Activated T-cell treated with anti-CD3 and anti-CD28 coated beads for 48 hours (primary cell): Measurements from ENCODE around the gene ADAMTS16.

Experiments
- DNase-seq: peaks from one replicate; pipeline ENCODE4 v3.0.0-alpha.2; 2020; ENCODE audit warnings: low read depth

ADAMTS16 gene

DNA sequence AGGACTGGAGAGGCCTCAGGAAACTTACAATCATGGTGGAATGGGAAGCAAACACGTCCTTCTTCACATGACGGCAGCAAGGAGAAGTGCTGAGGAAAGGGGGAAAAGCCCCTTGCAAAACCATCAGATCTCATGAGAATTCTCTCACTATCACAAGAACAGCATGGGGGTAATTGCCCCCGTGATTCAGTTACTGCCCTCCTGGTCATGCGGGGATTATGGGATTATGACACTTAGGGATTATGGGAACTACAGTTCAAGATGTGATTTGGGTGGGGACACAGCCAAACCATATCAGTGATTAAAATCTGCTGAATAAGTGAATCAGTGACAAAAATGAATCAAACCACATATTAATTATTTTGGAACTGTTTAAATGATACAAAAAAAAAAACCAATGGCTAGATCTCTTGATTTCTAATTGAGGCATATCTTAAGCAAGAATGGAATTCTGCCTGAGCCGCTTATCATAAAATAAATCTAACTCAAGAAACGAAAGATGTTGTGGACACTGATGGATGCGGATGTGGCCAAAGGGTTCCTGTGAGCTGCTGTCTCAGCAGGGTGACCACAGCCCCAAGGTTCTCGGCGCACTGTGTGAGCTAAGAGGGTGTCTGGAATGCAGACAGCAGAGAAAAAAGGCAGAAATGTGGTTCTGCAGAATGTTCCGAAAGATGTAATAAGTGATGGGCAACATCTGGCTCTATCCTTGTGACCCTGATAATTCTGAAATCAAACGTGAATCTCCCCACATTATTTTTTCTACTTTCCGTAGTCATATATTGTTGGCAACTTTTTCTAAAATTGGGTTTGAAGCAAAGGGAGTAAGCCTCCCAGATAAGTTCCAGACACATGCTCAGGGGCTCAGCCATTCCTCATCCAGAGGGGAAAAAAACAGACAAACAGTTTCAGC, 175.2 kb downstream of the ADAMTS16 start:
- DNase-seq = no peak

DNA sequence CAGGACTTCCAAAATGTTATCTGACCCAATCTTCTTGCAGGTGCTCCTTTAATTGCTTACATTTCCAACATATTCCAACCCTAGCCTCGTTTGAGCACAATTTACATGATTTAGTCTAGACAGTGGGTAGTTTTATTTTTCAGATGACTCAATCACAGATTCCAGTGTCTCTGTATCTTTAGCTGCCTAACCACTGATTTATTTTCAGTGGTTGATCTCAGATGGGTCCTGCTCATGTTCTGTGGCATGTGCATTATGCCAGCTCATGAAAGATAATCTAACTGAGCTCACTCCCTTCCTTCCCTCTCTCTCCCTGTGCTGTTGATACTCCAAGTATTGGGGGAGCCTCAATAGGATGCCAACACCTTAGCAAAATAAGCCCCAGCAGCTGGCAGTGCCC, 176.2 kb downstream of the ADAMTS16 start:
- no peak for DNase-seq

DNA sequence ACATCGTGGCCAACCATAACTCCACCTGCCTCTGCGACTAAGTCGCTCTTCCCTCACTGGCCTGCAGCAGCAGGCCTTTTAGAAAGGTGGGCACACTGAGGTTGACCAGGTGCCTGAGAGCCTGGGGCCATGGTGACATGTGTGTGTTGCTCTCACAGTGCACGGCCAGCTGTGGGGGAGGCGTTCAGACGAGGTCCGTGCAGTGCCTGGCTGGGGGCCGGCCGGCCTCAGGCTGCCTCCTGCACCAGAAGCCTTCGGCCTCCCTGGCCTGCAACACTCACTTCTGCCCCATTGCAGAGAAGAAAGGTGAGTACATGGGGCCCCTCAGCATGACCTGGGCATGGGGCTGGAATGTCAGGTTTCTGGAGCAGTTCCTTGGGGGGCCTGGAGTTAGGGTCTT, 177.8 kb downstream of the ADAMTS16 start:
- no peak for DNase-seq

DNA sequence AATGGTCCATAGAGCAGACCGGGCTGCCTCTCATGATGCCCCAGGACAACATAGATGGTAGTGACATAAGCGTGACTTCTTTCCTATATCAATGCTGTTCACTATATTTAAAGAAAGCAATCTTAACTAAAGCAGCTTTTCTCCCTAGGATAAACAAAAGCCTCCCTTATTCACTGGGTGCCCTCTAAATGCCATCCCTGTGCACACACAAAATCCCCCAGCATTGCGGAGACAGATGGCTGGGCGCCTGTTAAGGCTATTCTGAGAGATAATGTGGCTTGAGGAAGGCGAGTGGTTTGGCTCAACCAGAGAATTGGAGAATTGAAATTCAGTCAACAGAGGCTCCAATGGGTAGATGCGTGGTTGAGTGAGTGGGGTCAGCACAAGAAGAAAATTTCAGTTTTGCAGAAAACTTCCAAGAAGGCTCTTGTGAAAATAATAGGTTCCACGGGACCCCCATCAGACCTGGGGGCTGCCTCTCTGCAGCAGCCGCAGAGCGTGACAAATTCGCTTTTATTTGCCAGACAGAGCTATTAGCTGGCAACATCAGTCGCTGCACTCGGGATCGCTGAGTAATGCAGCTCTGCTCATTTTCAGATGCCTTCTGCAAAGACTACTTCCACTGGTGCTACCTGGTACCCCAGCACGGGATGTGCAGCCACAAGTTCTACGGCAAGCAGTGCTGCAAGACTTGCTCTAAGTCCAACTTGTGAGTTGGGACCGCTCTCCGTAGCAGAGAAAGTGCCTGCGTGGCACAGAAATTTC, 178.5 kb downstream of the ADAMTS16 start:
- no peak for DNase-seq

DNA sequence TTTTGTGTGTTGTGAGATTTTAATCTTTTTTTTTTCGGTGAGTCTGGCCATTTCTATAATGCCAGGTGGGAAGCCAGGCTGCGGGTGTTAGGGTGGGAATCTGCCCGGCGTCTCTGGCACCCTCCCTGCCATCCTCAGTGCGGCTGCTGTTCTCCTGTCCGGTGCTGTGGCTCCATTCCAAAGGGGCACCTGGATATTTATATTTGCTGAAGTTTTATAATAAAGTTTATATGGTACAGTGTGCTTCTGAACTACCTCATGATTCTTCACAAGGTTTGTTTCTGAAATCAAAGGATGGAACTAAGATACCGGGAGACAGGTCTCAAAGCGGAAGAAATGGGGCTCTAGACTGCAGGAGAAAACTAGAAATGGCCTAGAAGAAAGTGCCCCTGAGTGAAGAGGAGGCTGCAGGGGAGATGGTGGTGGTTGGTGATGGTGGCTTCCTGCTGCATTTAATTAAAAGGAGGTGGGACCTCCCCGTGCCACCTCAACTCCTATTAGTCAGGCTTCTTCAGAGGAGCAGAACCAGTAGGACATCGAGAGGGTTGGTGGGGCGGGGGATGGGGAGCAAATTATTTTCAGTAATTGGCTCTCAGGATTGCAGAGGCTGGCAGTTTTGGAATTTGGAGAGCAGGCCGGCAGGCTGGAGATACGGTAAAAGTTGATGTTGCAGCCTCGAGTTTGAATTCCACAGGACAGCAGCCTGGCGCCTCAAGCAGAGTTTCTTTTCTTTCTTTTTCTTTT, 180.1 kb downstream of the ADAMTS16 start:
- DNase-seq = no peak

DNA sequence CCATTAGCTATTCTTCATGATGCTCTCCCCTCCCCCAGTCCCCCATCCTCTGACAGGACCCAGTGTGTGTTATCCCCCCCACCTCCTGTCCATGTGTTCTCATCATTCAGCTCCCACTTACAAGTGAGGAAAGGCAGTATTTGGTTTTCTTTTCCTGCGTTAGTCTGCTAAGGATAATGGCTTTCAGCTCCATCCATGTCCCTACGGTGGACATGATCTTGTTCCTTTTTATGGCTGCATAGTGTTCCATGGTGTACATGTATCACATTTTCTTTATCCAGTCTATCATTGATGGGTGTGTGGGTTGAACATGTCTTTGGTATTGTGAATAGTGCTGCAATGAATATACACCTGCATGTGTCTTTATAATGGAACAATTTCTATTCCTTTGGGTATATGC, 181.0 kb downstream of the ADAMTS16 start:
- DNase-seq = no peak

DNA sequence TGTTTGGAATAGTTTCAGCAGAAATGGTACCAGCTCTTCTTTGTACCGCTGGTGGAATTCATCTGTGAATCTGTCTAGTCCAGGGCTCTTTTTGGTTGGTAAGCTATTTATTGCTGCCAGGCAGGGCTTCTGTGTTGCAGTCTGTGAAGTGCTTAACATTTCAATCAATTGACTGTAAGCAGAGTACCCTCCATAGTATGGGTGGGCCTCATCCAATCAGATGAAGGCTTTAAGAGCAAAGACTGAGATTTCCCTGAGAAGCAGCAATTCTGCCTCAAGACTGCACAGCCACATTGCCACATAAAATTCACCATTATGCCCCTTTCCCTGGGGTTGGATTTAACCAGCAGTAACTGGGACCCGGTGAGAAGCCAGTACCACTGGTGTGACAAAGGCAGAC, 183.4 kb downstream of the ADAMTS16 start:
- no peak for DNase-seq

DNA sequence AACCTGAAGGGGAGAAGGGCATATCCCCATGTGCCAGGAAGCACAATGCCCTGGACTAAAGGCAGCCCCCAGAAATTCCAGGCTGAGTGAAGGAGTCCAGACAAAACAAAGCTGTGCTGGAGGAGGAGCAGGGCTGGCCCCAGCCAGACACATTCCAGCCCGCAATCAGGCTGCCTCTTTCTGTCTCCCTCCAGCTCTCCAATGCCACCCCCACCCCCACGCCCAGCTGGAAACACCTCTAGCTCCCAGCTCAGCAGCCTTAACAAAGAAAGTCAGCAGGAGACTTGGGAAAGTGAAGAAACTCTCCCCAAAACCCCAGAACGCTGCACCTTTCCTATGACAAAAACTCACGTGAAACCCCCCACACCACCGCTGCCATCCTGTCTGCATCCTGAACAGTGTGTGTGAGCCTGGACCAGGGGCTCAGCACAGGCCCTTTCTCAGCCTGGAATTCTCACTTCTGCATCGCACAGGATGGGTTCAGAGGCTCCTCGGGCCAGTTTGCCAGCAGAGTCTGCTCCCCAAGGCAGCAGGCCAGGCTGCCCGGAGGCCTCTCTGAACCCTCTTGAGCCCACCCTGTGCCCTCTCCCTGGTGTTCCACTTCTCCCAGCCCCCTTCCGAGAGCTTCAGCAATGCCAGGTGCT, 186.1 kb downstream of the ADAMTS16 start:
- DNase-seq = no peak

DNA sequence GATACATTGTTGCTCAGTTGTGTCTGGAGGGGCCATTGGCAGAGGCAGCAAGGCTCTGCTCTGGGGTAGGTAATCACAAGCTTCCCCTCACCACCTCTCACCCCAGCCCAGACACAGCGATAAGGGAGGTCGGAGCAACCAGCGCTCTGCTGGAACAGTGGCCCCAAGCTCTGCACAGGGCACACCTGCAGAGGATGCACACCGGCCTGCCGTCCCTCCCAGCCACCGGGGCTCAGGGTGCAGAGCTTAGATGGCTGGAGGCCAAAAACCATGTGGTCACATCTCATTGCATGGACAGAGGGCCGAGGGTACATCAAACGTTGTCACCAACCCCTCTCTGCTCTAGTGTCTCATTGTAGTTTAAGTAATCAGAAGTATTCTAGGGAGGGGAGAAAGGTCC, 187.0 kb downstream of the ADAMTS16 start:
- DNase-seq = no peak

DNA sequence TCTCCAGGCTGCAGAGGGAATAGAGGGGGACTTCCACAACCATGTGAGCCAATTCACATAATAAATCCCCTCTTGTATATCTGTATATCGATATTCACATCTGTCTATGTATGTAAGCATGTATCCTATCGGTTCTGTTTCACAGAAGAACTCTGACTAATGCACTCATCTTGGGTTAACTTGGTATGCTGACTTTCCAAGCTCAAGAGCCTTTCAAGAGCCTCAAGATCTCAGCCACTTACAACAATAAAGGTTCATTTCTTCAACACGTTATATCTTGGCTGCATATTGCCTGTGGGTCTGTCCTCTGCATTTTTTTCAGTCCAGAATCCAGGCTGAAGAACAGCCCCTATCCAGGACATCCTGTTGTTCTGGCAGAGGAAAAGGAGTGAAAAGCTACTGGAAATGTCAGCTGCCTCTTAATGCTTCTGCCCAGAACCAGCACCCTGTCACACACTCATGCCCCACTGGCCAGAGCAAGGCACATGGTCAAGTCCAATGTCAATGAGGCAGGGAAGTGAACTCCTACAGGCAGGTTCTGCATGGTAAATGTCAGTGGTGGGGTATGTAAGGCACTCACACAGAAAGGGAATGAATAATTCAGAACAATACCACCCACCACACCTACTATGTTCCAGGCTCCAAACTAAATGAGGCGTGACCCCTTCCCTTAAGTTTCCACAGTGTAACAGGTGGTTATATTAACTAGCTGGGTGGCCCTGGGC, 190.8 kb downstream of the ADAMTS16 start:
- no peak for DNase-seq

DNA sequence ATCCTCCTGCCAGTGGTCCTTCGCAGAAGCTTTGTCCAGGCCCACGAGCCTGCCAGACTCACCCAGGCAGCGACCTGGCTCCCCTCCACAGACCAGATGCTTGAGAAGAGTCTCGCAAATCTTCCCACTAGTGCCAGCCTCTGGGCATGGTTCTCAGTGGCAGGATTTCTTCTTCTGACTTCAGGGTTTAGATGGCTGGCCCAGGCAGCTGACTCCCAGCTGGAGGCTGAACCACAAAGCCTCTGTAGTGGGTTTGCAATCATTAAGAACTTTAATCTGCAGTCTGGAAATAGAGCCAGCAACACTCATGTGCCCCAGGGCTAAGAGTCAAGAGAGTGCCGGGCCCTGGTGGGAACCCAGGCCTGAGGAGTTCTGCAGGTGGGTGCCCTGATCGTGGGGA, 191.7 kb downstream of the ADAMTS16 start:
- no peak for DNase-seq

DNA sequence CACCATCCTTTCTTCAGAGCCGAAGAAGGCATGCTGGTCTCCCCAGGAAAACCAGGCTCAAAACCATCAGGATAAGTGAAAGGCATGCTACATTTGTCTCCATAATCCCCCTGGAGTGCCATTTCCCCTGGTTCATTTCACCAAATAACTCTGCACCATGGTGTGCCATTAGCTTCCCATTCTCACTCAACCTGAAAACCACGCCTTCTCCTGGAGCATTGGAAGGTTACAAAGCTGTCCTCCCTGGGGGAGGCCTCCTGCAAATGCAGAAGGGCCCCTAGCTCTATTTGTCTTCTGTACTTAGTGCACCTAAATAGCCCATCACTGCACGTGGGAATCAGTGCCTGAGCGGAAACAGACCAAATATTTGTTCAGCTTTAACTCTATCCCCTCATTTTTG, 192.2 kb downstream of the ADAMTS16 start:
- DNase-seq = no peak

DNA sequence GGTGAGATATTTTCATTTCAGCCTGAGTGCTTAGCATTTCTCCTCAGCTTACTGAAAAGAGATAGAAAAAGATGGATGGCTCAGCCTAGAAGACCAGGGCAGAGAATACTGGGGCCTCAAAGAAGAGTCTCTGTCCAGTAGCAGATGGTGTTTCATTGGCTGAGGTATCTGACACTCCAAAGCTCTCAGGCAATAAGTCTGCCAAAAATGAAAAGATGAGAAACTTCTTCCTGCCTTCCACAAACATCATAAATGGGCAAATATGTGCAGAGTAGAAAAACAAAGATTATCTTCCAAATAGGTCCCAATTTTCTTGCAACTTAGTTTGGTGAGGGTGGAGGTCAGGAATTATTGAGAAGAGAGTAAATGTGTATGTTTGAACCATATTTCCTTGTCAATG, 195.0 kb downstream of the ADAMTS16 start:
- DNase-seq = no peak

DNA sequence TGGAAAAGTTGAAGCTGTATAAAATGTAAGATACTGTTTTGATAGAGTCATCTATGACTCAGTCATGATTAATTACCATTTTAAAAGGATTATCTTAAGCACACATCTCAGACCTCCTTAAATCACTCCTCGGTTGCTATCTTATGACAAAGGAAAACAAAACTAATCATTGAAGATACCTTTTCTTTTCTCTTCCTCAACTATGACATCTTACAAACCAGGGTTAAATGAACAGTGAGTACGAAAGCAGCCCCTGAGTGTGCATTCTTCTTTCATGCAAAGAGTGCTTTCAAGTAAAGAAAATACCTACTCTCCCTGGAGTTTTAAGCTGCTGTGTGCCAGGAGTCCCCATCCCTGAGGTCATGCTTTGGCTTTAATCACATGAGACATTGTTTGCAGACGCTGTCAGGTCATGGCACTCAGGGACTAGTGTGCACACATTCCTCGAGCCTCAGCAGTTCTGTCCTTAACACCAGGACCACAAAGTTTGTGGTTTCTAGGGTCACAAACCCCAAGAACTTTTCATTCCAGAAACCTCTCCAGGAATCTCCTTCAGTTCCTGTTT, 195.7 kb downstream of the ADAMTS16 start:
- DNase-seq = no peak

DNA sequence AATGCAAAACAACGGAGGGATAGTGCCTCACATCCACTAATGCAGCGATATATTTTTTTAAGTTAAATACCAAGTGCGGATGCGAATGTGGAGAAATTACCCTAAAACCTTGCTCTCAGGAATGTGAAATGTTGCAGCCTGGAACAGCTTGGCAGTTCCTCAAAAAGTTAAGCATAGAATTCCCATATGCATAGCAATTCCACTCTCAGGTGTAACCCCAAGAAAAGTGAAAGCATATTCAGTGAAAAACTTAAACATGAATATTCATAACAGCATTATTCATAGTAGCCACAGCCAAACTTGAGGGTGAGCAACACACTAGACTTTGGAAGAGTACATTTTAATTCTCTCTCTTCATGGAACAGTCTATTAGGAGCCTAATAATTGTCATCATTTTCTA, 199.1 kb downstream of the ADAMTS16 start:
- no peak for DNase-seq

DNA sequence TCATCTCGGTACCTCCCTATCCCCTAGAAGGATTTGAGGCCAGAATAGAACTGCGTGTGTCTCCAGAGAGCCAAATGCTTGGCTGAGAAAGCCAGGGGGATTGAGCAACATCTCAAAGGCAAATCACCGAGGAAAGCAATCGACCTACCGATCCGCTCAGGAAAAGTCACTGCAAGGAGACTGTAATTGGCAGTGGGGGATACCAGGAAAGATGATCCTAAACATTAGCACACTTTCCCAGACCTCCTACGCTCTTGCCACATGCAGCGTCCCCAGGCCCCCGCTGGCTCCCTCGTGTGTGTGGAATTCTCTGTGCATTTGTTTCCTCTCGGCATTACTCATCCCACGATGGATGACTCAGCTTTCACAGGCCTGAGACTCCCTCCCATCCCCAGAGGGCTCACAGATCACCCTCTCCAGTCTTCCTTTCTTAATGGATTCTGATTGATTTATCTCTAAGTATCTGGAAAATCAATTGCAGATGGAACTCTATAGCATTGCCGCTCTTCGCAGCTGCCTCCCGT, 200.1 kb downstream of the ADAMTS16 start:
- DNase-seq = no peak

DNA sequence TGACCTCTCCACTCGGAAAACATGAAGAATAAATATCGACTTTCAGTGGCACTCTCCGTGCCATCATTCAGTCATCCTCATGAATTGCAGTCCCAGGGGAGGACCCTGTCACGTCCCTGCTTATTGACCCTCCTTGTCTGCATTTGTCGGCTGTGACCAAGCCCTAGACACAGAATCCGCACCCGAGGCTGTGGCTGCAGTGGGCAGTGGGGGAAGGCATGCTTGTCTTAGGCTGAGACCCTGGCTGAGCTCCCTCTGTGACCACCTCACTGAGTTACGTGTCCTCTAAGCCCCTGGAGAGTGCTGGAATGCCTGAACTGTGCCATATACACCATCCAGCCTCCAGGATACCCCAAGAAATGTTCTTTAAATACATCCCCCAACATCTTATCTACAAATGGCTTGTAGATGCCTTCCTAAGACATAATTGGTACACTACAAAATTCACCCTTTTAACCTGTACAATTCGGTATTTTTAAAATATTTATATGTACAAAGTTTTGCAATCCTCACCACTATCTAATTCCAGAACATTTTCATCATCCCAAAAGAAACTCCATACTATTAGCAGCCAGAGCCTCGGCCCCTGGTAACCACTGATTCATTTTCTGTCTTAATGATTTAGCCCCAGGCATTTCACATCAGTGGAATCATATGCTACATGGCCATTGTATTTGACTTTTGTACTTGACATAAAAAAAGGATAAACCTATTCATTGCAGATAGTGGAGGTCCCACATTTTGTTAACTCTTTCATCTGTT, 201.6 kb downstream of the ADAMTS16 start:
- no peak for DNase-seq

DNA sequence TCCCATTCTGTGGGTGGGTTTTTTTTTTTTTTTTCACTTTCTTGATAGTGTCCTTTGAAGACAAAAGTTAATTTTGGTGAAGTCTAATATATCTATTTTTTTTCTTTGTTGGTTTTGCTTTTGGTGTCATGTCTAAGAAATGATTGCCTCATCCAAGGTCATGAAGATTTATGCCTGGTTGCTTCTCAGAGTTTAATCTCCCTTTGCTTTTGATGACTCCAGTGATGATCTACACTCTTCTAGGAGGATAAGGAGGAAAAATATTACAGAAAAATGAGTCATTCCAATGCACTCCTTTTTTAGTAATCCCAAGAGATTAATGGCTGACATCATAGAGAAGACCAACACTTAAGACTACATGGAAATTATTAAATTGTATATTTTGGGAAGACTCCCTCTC, 202.7 kb downstream of the ADAMTS16 start:
- no peak for DNase-seq

DNA sequence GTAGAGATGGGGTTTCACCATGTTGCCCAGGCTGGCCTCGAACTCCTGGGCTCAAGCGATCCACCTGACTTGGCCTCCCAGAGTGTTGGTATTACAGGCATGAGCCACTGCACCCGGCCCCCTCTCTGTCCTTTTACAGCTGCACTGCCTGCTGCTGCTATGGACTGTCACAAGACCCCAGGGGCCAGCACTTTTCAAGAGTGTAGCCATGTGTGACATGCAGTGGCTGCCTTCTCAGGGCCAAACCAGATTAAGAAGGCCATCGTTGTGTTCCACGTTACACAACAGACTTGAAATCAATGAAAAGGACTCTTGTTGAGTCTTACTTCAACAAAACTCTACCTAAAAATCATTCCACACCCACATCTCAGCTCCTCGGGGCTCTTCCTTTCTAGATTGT, 203.4 kb downstream of the ADAMTS16 start:
- no peak for DNase-seq

DNA sequence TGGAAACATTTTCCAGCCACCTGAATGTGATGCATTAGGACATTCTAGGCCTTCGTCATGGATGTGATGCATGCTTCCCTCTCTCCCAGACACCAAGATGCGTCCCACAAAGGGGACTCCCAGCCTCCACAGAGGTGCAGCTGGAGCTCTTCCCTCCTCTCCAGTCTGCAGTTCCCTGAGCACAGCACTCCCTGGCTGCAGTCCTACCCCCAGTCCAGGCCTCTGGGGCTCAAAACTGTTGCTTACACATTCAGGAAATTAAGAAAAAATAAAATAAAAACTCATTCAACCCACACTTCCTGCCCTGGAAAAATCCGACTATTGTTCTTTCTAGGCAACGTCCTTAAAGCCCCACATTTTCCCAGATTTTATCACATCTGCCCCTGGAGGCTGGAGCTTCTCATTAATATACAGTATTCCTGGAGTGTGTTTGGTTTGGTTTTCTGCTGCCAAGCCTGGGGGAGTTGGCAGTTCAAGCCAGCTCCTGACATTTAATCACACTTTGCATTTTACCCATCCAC, 204.0 kb downstream of the ADAMTS16 start:
- no peak for DNase-seq
